Hepatocyte (in vitro differentiated cells): Measurements from ENCODE around the gene ZC3H7B.

ENCODE experiments used
- EZH2 ChIP-seq: fragments of 200-600 bp; sonication (generic); IDR thresholded peaks from 2 replicates; pipeline ENCODE4 v1.6.1; 2016; ENCODE audit warnings: antibody characterized with exemption, mild to moderate bottlenecking, borderline replicate concordance
- EZH2phosphoT487 ChIP-seq: fragments of 200-600 bp; sonication (generic); IDR thresholded peaks from one replicate; pipeline ENCODE4 v1.6.1; 2018; ENCODE audit warnings: antibody characterized with exemption, mild to moderate bottlenecking, low read depth, moderate library complexity; ENCODE audit not compliant: unreplicated experiment, severe bottlenecking
- TF ChIP-seq, protein P1 (sequence below): fragments of 200-600 bp; sonication (generic); IDR thresholded peaks from 2 replicates; pipeline ENCODE4 v1.5.1; 2016; ENCODE audit warnings: antibody characterized with exemption, mild to moderate bottlenecking; ENCODE audit not compliant: poor library complexity

DNA sequence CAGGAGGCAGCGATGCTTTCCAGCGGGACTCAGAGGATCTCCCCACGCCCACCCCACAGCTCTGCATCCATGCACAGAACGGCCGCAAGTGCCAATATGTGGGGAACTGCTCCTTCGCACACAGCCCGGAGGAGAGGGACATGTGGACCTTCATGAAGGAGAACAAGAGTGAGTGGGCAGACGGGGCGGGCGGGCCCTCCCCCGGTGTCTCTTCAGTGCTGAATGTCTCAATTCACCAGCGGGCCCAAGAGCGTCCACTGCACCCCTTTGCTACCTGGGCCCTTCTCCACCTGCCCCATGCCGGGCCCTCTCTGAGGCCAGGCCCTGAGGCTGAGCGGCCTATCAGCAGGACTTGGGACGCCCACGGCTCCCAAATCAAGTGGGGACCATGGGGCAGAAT lies 54.6 kb downstream of the ZC3H7B start:
- TF ChIP-seq, protein P1, sequence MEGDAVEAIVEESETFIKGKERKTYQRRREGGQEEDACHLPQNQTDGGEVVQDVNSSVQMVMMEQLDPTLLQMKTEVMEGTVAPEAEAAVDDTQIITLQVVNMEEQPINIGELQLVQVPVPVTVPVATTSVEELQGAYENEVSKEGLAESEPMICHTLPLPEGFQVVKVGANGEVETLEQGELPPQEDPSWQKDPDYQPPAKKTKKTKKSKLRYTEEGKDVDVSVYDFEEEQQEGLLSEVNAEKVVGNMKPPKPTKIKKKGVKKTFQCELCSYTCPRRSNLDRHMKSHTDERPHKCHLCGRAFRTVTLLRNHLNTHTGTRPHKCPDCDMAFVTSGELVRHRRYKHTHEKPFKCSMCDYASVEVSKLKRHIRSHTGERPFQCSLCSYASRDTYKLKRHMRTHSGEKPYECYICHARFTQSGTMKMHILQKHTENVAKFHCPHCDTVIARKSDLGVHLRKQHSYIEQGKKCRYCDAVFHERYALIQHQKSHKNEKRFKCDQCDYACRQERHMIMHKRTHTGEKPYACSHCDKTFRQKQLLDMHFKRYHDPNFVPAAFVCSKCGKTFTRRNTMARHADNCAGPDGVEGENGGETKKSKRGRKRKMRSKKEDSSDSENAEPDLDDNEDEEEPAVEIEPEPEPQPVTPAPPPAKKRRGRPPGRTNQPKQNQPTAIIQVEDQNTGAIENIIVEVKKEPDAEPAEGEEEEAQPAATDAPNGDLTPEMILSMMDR = no peak
- TF ChIP-seq EZH2 (no peak), EZH2phosphoT487 (no peak)
